Activated CD8-positive, alpha-beta memory T cell treated with anti-CD3 and anti-CD28 coated beads, Interleukin-2, amount 50 U/mL, for 24 hours (primary cell): ENCODE data around the gene ITGB2.

ENCODE experiments used
- DNase-seq: peaks from one replicate; pipeline ENCODE4 v3.0.0-alpha.2; 2020; ENCODE audit errors: extremely low read depth

ITGB2 gene

GRCh38 chr21:44910229-44911067 is 10.3 kb downstream of the ITGB2 start:
- no peak for DNase-seq

- no peak for DNase-seq
Measured at GRCh38 chr21:44909719-44910118, 11.0 kb downstream of the ITGB2 start.

GRCh38 chr21:44908908-44909307 is 11.8 kb downstream of the ITGB2 start:
- DNase-seq, result no peak

GRCh38 chr21:44907966-44908895 is 12.5 kb downstream of the ITGB2 start:
- no peak for DNase-seq

GRCh38 chr21:44907225-44907965 is 13.3 kb downstream of the ITGB2 start:
- DNase-seq, result no peak

GRCh38 chr21:44905728-44906090 is 15.0 kb downstream of the ITGB2 start:
- DNase-seq, result no peak

- DNase-seq, result no peak
Measured at GRCh38 chr21:44905016-44905727, 15.5 kb downstream of the ITGB2 start.

- DNase-seq, result no peak
Measured at GRCh38 chr21:44904141-44904923, 16.4 kb downstream of the ITGB2 start.

GRCh38 chr21:44903689-44904088 is 17.0 kb downstream of the ITGB2 start:
- DNase-seq, result no peak

- DNase-seq, result no peak
Measured at GRCh38 chr21:44903050-44903685, 17.5 kb downstream of the ITGB2 start.

GRCh38 chr21:44902268-44903049 is 18.2 kb downstream of the ITGB2 start:
- no peak for DNase-seq

- DNase-seq, result no peak
Measured at GRCh38 chr21:44901391-44902074, 19.2 kb downstream of the ITGB2 start.

GRCh38 chr21:44900559-44901251 is 20.0 kb downstream of the ITGB2 start:
- DNase-seq, result no peak

- no peak for DNase-seq
Measured at GRCh38 chr21:44899768-44900558, 20.7 kb downstream of the ITGB2 start.

GRCh38 chr21:44898851-44899767 is 21.6 kb downstream of the ITGB2 start:
- no peak for DNase-seq

- DNase-seq, result no peak
Measured at GRCh38 chr21:44898011-44898488, 22.6 kb downstream of the ITGB2 start.
